Stimulated activated CD8-positive, alpha-beta memory T cell treated with anti-CD3 and anti-CD28 coated beads, Interleukin-12 subunit alpha, Interleukin-12 subunit beta, amount 100 ng/mL, for 4 hours (primary cell): ENCODE data around the gene PANK3.
"Not testable (repeated sequence)": the region's sequence is repeated elsewhere in the genome, so short reads cannot be mapped to it uniquely, and the experiment has no call there.

Source experiments
- DNase-seq: peaks from one replicate; pipeline ENCODE4 v3.0.0-alpha.2; 2020; ENCODE audit warnings: low read depth

PANK3 gene

GRCh38 chr5:168578538-168579487, at the start of gene PANK3:
Gene PANK3, minus strand, starts transcription at chr5:168579368. Its CDS starts 85 bp downstream, at chr5:168579283.
- DNase-seq = no peak

GRCh38 chr5:168624850-168625364, 45.7 kb upstream of the PANK3 start:
- no peak for DNase-seq

DNA sequence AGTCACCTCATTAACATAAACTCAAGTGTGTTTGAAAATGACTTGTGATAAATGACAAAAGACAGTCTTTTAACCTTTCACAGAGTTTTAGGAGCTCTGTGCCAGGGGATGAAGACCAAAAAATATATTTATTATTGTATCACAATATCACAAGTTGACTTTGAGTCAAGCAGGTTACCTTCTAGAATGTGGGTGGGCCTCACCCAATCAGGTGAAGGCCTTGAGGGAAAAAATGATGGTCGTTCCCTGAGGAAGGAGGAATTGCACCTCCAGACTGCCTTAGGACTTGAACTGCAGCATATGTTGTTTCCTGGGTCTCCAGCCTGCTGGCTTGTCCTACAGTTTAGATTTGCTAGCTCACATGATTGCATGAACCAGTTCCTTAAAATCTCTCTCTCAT, 41.6 kb upstream of the PANK3 start:
- no peak for DNase-seq

GRCh38 chr5:168614661-168615060, 35.5 kb upstream of the PANK3 start:
- DNase-seq = no peak

- no peak for DNase-seq
These were observed 34.8 kb upstream of the PANK3 start for GRCh38 chr5:168613996-168614395.

DNA sequence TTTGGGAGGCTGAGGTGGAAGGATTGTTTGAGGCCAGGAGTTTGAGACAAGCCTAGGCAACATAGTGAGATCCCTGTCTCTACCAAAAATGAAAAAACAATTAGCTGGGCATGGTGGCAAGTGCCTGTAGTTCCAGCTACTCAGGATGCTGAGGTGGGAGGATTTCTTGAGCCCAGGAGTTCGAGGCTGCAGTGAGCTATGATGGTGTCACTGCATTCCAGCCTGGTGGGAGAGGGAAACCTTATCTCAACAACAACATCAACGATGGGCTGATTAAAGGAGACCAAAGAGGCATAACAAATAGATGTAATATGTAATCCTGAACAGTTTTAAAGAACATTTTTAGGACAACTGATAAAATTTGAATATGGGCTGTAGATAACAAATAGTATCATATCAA, 34.2 kb upstream of the PANK3 start:
- DNase-seq = no peak

DNA sequence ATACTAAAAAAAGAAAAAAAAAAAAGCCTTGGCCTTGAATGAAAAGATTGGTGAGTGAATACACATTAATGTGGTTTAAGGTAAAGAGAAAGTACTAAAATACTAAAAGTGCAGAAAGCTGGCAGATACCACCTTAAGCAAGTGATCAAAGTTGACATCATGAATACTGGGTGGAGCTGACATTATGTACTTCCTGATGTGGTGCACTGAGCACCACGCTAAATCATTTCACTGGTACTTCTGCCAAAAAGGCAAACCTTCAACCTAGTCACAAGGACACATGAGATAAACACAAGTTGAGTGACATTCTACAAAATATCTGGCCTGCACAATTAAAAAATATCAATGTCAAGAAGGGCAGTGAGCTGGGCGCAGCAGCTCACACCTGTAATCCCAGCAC, 33.8 kb upstream of the PANK3 start:
- no peak for DNase-seq

GRCh38 chr5:168612123-168612522, 33.0 kb upstream of the PANK3 start:
- DNase-seq = no peak

- DNase-seq = no peak
These were observed 32.0 kb upstream of the PANK3 start for GRCh38 chr5:168611165-168611564.

GRCh38 chr5:168609806-168610482, 30.8 kb upstream of the PANK3 start:
- no peak for DNase-seq

- DNase-seq = no peak
These were observed 29.7 kb upstream of the PANK3 start for GRCh38 chr5:168608821-168609220.

- DNase-seq = no peak
These were observed 29.2 kb upstream of the PANK3 start for GRCh38 chr5:168608386-168608785.

DNA sequence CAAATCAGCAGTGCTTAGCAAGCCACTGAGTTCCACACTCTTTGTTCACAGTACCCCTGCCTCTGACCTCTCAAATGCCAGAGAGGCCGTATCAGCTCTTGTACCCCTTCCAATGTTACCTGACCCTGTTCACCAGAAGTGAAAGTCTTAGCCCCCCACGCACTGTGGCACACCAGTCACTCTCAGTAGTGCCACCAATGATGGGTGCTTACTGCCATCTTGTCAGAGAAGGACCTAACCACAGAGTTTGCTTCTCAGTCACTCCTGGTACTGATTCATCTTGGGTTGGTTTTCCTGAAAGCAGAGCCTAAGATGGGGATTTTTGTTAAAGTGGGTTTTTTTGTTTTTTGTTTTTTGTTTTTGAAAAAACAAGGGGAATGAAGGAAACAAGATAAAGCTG, 28.8 kb upstream of the PANK3 start:
- no peak for DNase-seq

GRCh38 chr5:168606562-168606961, 27.4 kb upstream of the PANK3 start:
- no peak for DNase-seq

- DNase-seq = no peak
These were observed 25.3 kb upstream of the PANK3 start for GRCh38 chr5:168604436-168604835.

GRCh38 chr5:168603746-168604145, 24.6 kb upstream of the PANK3 start:
- no peak for DNase-seq

GRCh38 chr5:168602517-168602916, 23.3 kb upstream of the PANK3 start:
- no peak for DNase-seq

- DNase-seq = no peak
These were observed 22.8 kb upstream of the PANK3 start for GRCh38 chr5:168601972-168602371.

- no peak for DNase-seq
These were observed 21.2 kb upstream of the PANK3 start for GRCh38 chr5:168600409-168600808.

GRCh38 chr5:168599826-168600225, 20.7 kb upstream of the PANK3 start:
- no peak for DNase-seq

- no peak for DNase-seq
These were observed 19.5 kb upstream of the PANK3 start for GRCh38 chr5:168598639-168599038.

GRCh38 chr5:168596927-168597326, 17.8 kb upstream of the PANK3 start:
- no peak for DNase-seq

- not testable (repeated sequence) for DNase-seq
These were observed 17.0 kb upstream of the PANK3 start for GRCh38 chr5:168596122-168596521.
